ENCODE data around the gene SCAP.
"Not testable (repeated sequence)": the region's sequence is repeated elsewhere in the genome, so short reads cannot be mapped to it uniquely, and the experiment has no call there.

The SCAP gene

GRCh38 chr3:47481763-47482162, 6.0 kb upstream of the SCAP start:
- DNase-seq, result not testable (repeated sequence)

GRCh38 chr3:47480267-47480666, 4.5 kb upstream of the SCAP start:
- not testable (repeated sequence) for DNase-seq

GRCh38 chr3:47479826-47480160, 4.1 kb upstream of the SCAP start:
- DNase-seq, result no peak

GRCh38 chr3:47478022-47478421, 2.3 kb upstream of the SCAP start:
- DNase-seq, result no peak

GRCh38 chr3:47476644-47477199, 981 bp upstream of the SCAP start:
- peak in 1 of 51 donors; percentile 7 for DNase-seq

- no peak for DNase-seq
These were observed 537 bp upstream of the SCAP start for GRCh38 chr3:47476330-47476626.

- no peak for DNase-seq
These were observed 642 bp downstream of the SCAP start for GRCh38 chr3:47475029-47475569.

GRCh38 chr3:47473391-47473790, 2.4 kb downstream of the SCAP start:
- DNase-seq, result no peak

- no peak for DNase-seq
These were observed 6.1 kb downstream of the SCAP start for GRCh38 chr3:47469616-47470015.

GRCh38 chr3:47468315-47468714, 7.4 kb downstream of the SCAP start:
- DNase-seq, result not testable (repeated sequence)

GRCh38 chr3:47464588-47464987, 11.2 kb downstream of the SCAP start:
- DNase-seq, result no peak

- DNase-seq, result not testable (repeated sequence)
These were observed 16.1 kb downstream of the SCAP start for GRCh38 chr3:47459534-47460085.

GRCh38 chr3:47456984-47457383, 18.8 kb downstream of the SCAP start:
- no peak for DNase-seq

- DNase-seq, result no peak
These were observed 19.8 kb downstream of the SCAP start for GRCh38 chr3:47455806-47456452.

- DNase-seq, result no peak
These were observed 23.1 kb downstream of the SCAP start for GRCh38 chr3:47452453-47453215.

GRCh38 chr3:47444103-47444502, 31.6 kb downstream of the SCAP start:
- DNase-seq, result no peak

- no peak for DNase-seq
These were observed 32.1 kb downstream of the SCAP start for GRCh38 chr3:47443611-47443995.

GRCh38 chr3:47441796-47442551, 33.8 kb downstream of the SCAP start:
- DNase-seq, result no peak

GRCh38 chr3:47440131-47440530, 35.6 kb downstream of the SCAP start:
- peak in 18 of 51 donors; percentile 11 to 56 (median 42) for DNase-seq

- DNase-seq, result no peak
These were observed 39.6 kb downstream of the SCAP start for GRCh38 chr3:47436180-47436579.

GRCh38 chr3:47434849-47435248, 40.9 kb downstream of the SCAP start:
- DNase-seq, result no peak

- DNase-seq, result no peak
These were observed 41.9 kb downstream of the SCAP start for GRCh38 chr3:47433796-47434195.
